Activated CD4-positive, alpha-beta T cell treated with anti-CD3 and anti-CD28 coated beads, Interleukin-2, amount 10 ng/mL, durations not matched to agents 7 days and 5 days (primary cell): ENCODE measurements around the gene TKT. TPM values are rescaled to one million over a fixed set of nuclear protein-coding genes. Genes with fewer than 3 reads are reported as not detected.

Experiments used
- CTCF ChIA-PET: fragments of 350-600 bp; sonication (Branson Sonifier 250); formaldehyde crosslinking; loops from one replicate; lab custom pipeline; 2021; ENCODE audit warnings: antibody characterized with exemption; lab: Charles Lee
- POLR2A ChIA-PET: fragments of 350-600 bp; sonication (Branson Sonifier 250); formaldehyde crosslinking; loops from one replicate; lab custom pipeline; 2021; ENCODE audit warnings: antibody characterized with exemption; lab: Charles Lee
- DNase-seq: peaks from one replicate; pipeline ENCODE4 v3.0.0-alpha.2; 2020
- H3K27ac Mint-ChIP-seq: one replicate; pipeline ENCODE4 v1.8.0; 2021; ENCODE audit warnings: mild to moderate bottlenecking, moderate library complexity, mixed read lengths
- H3K27me3 Mint-ChIP-seq: one replicate; pipeline ENCODE4 v1.8.0; 2021; ENCODE audit warnings: mixed read lengths
- H3K36me3 Mint-ChIP-seq: one replicate; pipeline ENCODE4 v1.8.0; 2021; ENCODE audit warnings: low read depth, mixed read lengths
- H3K4me1 Mint-ChIP-seq: one replicate; pipeline ENCODE4 v1.8.0; 2021; ENCODE audit warnings: mixed read lengths
- H3K4me3 Mint-ChIP-seq: one replicate; pipeline ENCODE4 v1.8.0; 2021; ENCODE audit warnings: mild to moderate bottlenecking, moderate library complexity, mixed read lengths
- H3K9me3 Mint-ChIP-seq: one replicate; pipeline ENCODE4 v1.8.0; 2021; ENCODE audit warnings: mixed read lengths
- total RNA-seq, 2 experiments: library from RNA; stranded (reverse); gene quantifications; one replicate each; pipeline ENCODE4 v1.2.3, GENCODE V29; 2021

TKT gene
- total RNA-seq, 2 experiments from 2014 or later: 224 to 228 TPM

GRCh38 chr3:53215816-53216215 lies 40.0 kb downstream of the TKT start:
- ChIA-PET POLR2A (no interaction called here), CTCF (interaction anchor here (0.9 kb wide), 1 partner anchor 9 kb away, joined by 3 read pairs; no protein-coding TSS in a partner anchor)
- H3K4me3 Mint-ChIP-seq: no peak overlapping the region
- peaks cover 4% of the 10 kb centered on the region for H3K4me1 Mint-ChIP-seq
- H3K36me3 Mint-ChIP-seq: no peaks in the 10 kb centered on the region
- no peak overlapping the region for H3K27ac Mint-ChIP-seq
- H3K27me3 Mint-ChIP-seq: peaks cover 4% of the 10 kb centered on the region
- DNase-seq: no peak
- no peaks in the 10 kb centered on the region for H3K9me3 Mint-ChIP-seq

- DNase-seq: no peak
- H3K4me1 Mint-ChIP-seq: no peaks in the 10 kb centered on the region
- H3K27me3 Mint-ChIP-seq: peaks cover 4% of the 10 kb centered on the region
- POLR2A ChIA-PET: no interaction called here
- no peak overlapping the region for H3K27ac Mint-ChIP-seq
- H3K36me3 Mint-ChIP-seq: peaks cover 2% of the 10 kb centered on the region
- no peak overlapping the region for H3K4me3 Mint-ChIP-seq
- CTCF ChIA-PET: no interaction called here
- peaks cover 2% of the 10 kb centered on the region for H3K9me3 Mint-ChIP-seq
Measured at GRCh38 chr3:53213276-53213675, 42.5 kb downstream of the TKT start.

- Mint-ChIP-seq H3K4me3 (no peak overlapping the region), H3K9me3 (peaks cover 2% of the 10 kb centered on the region), H3K36me3 (peaks cover 2% of the 10 kb centered on the region), H3K4me1 (no peaks in the 10 kb centered on the region), H3K27me3 (peaks cover 7% of the 10 kb centered on the region), H3K27ac (no peak overlapping the region)
- DNase-seq: no peak
- ChIA-PET POLR2A (no interaction called here), CTCF (interaction anchor here (0.6 to 1.5 kb wide), 3 partner anchors 8 to 101 kb away, joined by 3 to 6 read pairs (median 3); no protein-coding TSS in a partner anchor)
Measured at GRCh38 chr3:53211706-53212702, 43.8 kb downstream of the TKT start.

- Mint-ChIP-seq H3K9me3 (no peaks in the 10 kb centered on the region), H3K4me1 (no peaks in the 10 kb centered on the region), H3K27me3 (peaks cover 2% of the 10 kb centered on the region), H3K27ac (no peak overlapping the region), H3K4me3 (no peak overlapping the region), H3K36me3 (no peaks in the 10 kb centered on the region)
- POLR2A ChIA-PET: no interaction called here
- no peak for DNase-seq
- CTCF ChIA-PET: no interaction called here
Measured at GRCh38 chr3:53202331-53203015, 53.3 kb downstream of the TKT start.

GRCh38 chr3:53200501-53201498 lies 55.0 kb downstream of the TKT start:
- Mint-ChIP-seq H3K27ac (no peak overlapping the region), H3K4me3 (no peak overlapping the region), H3K36me3 (no peaks in the 10 kb centered on the region), H3K9me3 (no peaks in the 10 kb centered on the region), H3K4me1 (peaks cover 4% of the 10 kb centered on the region), H3K27me3 (no peaks in the 10 kb centered on the region)
- ChIA-PET POLR2A (no interaction called here), CTCF (interaction anchor here (0.7 to 1.5 kb wide), 4 partner anchors 15 to 91 kb away, joined by 3 to 4 read pairs (median 4); no protein-coding TSS in a partner anchor)
- DNase-seq: no peak

- DNase-seq: no peak
- ChIA-PET CTCF (interaction anchor here (1.2 to 1.5 kb wide), 2 partner anchors 14 to 19 kb away, joined by 3 to 4 read pairs; no protein-coding TSS in a partner anchor), POLR2A (no interaction called here)
- H3K4me3 Mint-ChIP-seq: no peak overlapping the region
- H3K4me1 Mint-ChIP-seq: peaks cover 8% of the 10 kb centered on the region
- no peak overlapping the region for H3K27ac Mint-ChIP-seq
- no peaks in the 10 kb centered on the region for H3K36me3 Mint-ChIP-seq
- H3K9me3 Mint-ChIP-seq: no peaks in the 10 kb centered on the region
- H3K27me3 Mint-ChIP-seq: no peaks in the 10 kb centered on the region
Measured at GRCh38 chr3:53199834-53200233, 56.0 kb downstream of the TKT start.

- DNase-seq: no peak
- POLR2A ChIA-PET: no interaction called here
- CTCF ChIA-PET: interaction anchor here (0.5 to 1.9 kb wide), 3 partner anchors 13 to 39 kb away, joined by 3 to 5 read pairs (median 4); no protein-coding TSS in a partner anchor
- Mint-ChIP-seq H3K4me3 (no peak overlapping the region), H3K36me3 (no peaks in the 10 kb centered on the region), H3K27ac (no peak overlapping the region), H3K4me1 (peaks cover 8% of the 10 kb centered on the region), H3K27me3 (no peaks in the 10 kb centered on the region), H3K9me3 (no peaks in the 10 kb centered on the region)
Measured at GRCh38 chr3:53198996-53199395, 56.8 kb downstream of the TKT start.

GRCh38 chr3:53198256-53198977 lies 57.4 kb downstream of the TKT start:
- ChIA-PET POLR2A (no interaction called here), CTCF (interaction anchor here (0.5 to 1.9 kb wide), 4 partner anchors 16 to 84 kb away, joined by 3 to 7 read pairs (median 4); no protein-coding TSS in a partner anchor)
- Mint-ChIP-seq H3K4me1 (peaks cover 8% of the 10 kb centered on the region), H3K36me3 (no peaks in the 10 kb centered on the region), H3K27me3 (no peaks in the 10 kb centered on the region), H3K4me3 (no peak overlapping the region), H3K27ac (no peak overlapping the region), H3K9me3 (no peaks in the 10 kb centered on the region)
- no peak for DNase-seq

GRCh38 chr3:53196575-53197407 lies 59.0 kb downstream of the TKT start:
- no peak overlapping the region for H3K27ac Mint-ChIP-seq
- POLR2A ChIA-PET: no interaction called here
- H3K9me3 Mint-ChIP-seq: no peaks in the 10 kb centered on the region

GRCh38 chr3:53195602-53196574 lies 59.9 kb downstream of the TKT start:
- Mint-ChIP-seq H3K36me3 (no peaks in the 10 kb centered on the region), H3K27ac (peak overlapping the region; percentile 73), H3K4me1 (peaks cover 12% of the 10 kb centered on the region), H3K4me3 (no peak overlapping the region), H3K27me3 (no peaks in the 10 kb centered on the region), H3K9me3 (no peaks in the 10 kb centered on the region)
- POLR2A ChIA-PET: no interaction called here
- DNase-seq: peak; percentile 58
- CTCF ChIA-PET: interaction anchor here (0.6 to 3.5 kb wide), 34 partner anchors 8 to 1798 kb away, joined by 3 to 31 read pairs (median 5); partner anchors contain the start of genes DCP1A and PRKCD

More at GRCh38 chr3:53196575-53197407, 59.0 kb downstream of the TKT start:
- peak; percentile 17 for DNase-seq
- peaks cover 12% of the 10 kb centered on the region for H3K4me1 Mint-ChIP-seq
- no peaks in the 10 kb centered on the region for H3K36me3 Mint-ChIP-seq
- no peak overlapping the region for H3K4me3 Mint-ChIP-seq
- CTCF ChIA-PET: interaction anchor here (0.7 to 3.5 kb wide), 27 partner anchors 8 to 151 kb away, joined by 3 to 31 read pairs (median 5); partner anchors contain the start of genes DCP1A and PRKCD
- H3K27me3 Mint-ChIP-seq: no peaks in the 10 kb centered on the region
